ENCODE measurements around the gene RAPGEF5.

GRCh38 chr7:22176791-22177412 lies 180.1 kb downstream of the RAPGEF5 start:
- TF ChIP-seq, protein P1, sequence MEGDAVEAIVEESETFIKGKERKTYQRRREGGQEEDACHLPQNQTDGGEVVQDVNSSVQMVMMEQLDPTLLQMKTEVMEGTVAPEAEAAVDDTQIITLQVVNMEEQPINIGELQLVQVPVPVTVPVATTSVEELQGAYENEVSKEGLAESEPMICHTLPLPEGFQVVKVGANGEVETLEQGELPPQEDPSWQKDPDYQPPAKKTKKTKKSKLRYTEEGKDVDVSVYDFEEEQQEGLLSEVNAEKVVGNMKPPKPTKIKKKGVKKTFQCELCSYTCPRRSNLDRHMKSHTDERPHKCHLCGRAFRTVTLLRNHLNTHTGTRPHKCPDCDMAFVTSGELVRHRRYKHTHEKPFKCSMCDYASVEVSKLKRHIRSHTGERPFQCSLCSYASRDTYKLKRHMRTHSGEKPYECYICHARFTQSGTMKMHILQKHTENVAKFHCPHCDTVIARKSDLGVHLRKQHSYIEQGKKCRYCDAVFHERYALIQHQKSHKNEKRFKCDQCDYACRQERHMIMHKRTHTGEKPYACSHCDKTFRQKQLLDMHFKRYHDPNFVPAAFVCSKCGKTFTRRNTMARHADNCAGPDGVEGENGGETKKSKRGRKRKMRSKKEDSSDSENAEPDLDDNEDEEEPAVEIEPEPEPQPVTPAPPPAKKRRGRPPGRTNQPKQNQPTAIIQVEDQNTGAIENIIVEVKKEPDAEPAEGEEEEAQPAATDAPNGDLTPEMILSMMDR (IDR thresholded peaks at IDR 0.05) = no peak
- TF ChIP-seq POLR2AphosphoS5 (IDR thresholded peaks at IDR 0.05) (no peak), POLR2A (IDR thresholded peaks at IDR 0.05) (no peak), EP300 (IDR thresholded peaks at IDR 0.05) (no peak)

All from stomach (tissue), 4 donors.